ENCODE measurements around the gene GDPGP1. TPM values are rescaled to one million over a fixed set of nuclear protein-coding genes. Genes with fewer than 3 reads are reported as not detected.

Gene GDPGP1
- total and polyA plus RNA-seq, 2 of the 4 experiments (the other 2 are of a cell fraction) = 2.3 to 4.1 TPM

DNA sequence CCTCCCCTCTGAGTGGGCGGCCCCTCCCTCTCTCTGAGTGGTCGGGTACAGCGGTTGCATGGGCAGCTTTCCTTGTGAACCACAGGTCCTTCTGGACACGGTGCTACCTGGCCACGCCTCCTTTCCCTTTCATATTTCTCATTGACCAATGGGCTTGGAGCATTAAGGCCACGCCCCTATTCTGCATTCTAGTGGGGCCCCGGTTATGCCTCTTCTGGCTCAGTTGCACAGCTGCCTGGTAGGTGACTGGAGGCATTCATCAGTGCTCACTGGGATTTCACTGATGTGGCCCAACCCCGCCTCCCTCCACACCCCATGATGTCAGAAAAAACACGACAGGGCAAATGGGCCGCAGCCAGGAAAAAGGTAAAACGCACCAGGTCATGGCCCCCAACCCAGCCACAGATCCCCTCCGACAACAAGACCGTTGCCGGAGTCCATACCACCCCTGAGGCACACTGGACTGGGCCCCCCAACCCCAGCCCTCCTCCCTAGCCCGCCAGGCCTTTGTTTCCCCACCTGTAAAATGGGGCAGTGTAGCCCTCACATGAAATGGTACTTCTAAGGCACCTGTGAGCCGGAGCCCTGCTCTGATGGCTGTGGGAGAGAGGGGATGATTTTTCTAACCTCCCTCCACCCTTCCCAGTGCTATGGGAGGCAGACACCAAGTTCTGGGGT lies 57.8 kb downstream of the GDPGP1 start:
- H3K27ac ChIP-seq (ENCODE audit: insufficient read depth, low read length) = no peak overlapping the region
- POLR2A ChIA-PET (ENCODE audit: unreplicated experiment) = no interaction called here
- dilution Hi-C loops (cut with HindIII; ENCODE audit: low sequenced_read_pairs, unreplicated experiment) = no loop called here
- in situ Hi-C loops (cut with MboI; ENCODE audit: low sequenced_read_pairs) = no loop called here
- no peak for TF ChIP-seq RCOR1 (IDR thresholded peaks at IDR 0.05; ENCODE audit: insufficient replicate concordance, low read length)
- TF ChIP-seq RAD21 (IDR thresholded peaks at IDR 0.05; ENCODE audit: low read length) = no peak
- TF ChIP-seq FOS (IDR thresholded peaks at IDR 0.05; ENCODE audit: low read depth, low read length) = no peak
- no peak for TF ChIP-seq MXI1 (IDR thresholded peaks at IDR 0.05; ENCODE audit: borderline replicate concordance, low read depth, low read length)
- no peak for TF ChIP-seq ELK1 (IDR thresholded peaks at IDR 0.05; ENCODE audit: borderline replicate concordance, low read depth, low read length)
- no peak for TF ChIP-seq MAFK (IDR thresholded peaks at IDR 0.05; ENCODE audit: low read depth, low read length)
- TF ChIP-seq, protein P1, sequence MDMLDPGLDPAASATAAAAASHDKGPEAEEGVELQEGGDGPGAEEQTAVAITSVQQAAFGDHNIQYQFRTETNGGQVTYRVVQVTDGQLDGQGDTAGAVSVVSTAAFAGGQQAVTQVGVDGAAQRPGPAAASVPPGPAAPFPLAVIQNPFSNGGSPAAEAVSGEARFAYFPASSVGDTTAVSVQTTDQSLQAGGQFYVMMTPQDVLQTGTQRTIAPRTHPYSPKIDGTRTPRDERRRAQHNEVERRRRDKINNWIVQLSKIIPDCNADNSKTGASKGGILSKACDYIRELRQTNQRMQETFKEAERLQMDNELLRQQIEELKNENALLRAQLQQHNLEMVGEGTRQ (IDR thresholded peaks at IDR 0.05; ENCODE audit: low read depth, low read length) = no peak
- TF ChIP-seq SMC3 (IDR thresholded peaks at IDR 0.05; ENCODE audit: low read depth, low read length) = no peak
- no peak for TF ChIP-seq CEBPB (IDR thresholded peaks at IDR 0.05; ENCODE audit: low read depth, low read length)
- TF ChIP-seq NFE2L2 (IDR thresholded peaks at IDR 0.05; ENCODE audit: low read depth, low read length) = no peak
- no peak for TF ChIP-seq MAZ (IDR thresholded peaks at IDR 0.05; ENCODE audit: borderline replicate concordance, low read depth, low read length)
- no peak overlapping the region for H2BK15ac ChIP-seq (ENCODE audit: low read depth, low read length)
- no peak overlapping the region for H3K56ac ChIP-seq (ENCODE audit: extremely low read depth, insufficient read depth, low read length)
- H3K4ac ChIP-seq (ENCODE audit: low read depth, low read length) = no peak overlapping the region
- H2AK9ac ChIP-seq (replicated peaks; ENCODE audit: low read depth, low read length, poor library complexity) = no peak overlapping the region
- no peak overlapping the region for H2BK5ac ChIP-seq (ENCODE audit: low read depth, low read length, poor library complexity, severe bottlenecking)
- intact Hi-C loops (cut with micrococcal nuclease) = no loop called here
- BruUV-seq (replicated peaks) = no TSS peak
- peaks cover 2% of the 10 kb centered on the region; the same call in 1 of the 2 replicates for H3K4me1 ChIP-seq (ENCODE audit: control insufficient read depth, insufficient read depth, low read length)
- H3K14ac ChIP-seq (replicated peaks; ENCODE audit: low read depth, low read length) = no peak overlapping the region
- H3K9me1 ChIP-seq (ENCODE audit: insufficient read depth, low read length) = no peaks in the 10 kb centered on the region
- H3K4me2 ChIP-seq (ENCODE audit: low read depth, low read length) = no peak overlapping the region
- H3K18ac ChIP-seq (ENCODE audit: low read depth, low read length) = no peak overlapping the region
- CTCF ChIA-PET = no interaction called here
- H3K79me1 ChIP-seq (ENCODE audit: low read depth in 1 of 2, low read length in 2 of 2) = no peaks in the 10 kb centered on the region
- H2BK120ac ChIP-seq (ENCODE audit: low read depth, low read length) = no peak overlapping the region
- no peak overlapping the region for H4K5ac ChIP-seq (ENCODE audit: low read depth, low read length)
- H2AFZ ChIP-seq (replicated peaks; ENCODE audit: low read length, poor library complexity) = no peak overlapping the region
- no peak overlapping the region for H4K8ac ChIP-seq (ENCODE audit: low read depth in 2 of 2, low read length in 2 of 2)
- no peaks in the 10 kb centered on the region for H3K36me3 ChIP-seq (ENCODE audit: control insufficient read depth, insufficient read depth, low read length)
- 73% methylated on average over 5 of the region's 16 CpGs; no CpG with 5 or more reads in 1 of the 2 experiments for WGBS, 2 experiments (ENCODE audit: extremely low coverage in 2 of 2, insufficient read length in 1 of 2)
- DNase-seq (no peak), ATAC-seq (ENCODE audit: low read depth) (no peak)
- no peak overlapping the region for H2AK5ac ChIP-seq (ENCODE audit: low read depth, low read length)
- H3K27me3 ChIP-seq (ENCODE audit: control insufficient read depth, insufficient read depth, low read length) = no peaks in the 10 kb centered on the region; the same call in 1 of the 2 replicates
- H2BK20ac ChIP-seq (ENCODE audit: low read depth, low read length) = no peak overlapping the region
- no peaks in the 10 kb centered on the region for H4K20me1 ChIP-seq (ENCODE audit: insufficient read depth, low read length)
- no peak overlapping the region for H3K9ac ChIP-seq (ENCODE audit: low read depth, low read length)
- no peak overlapping the region for H4K91ac ChIP-seq (ENCODE audit: insufficient read depth, low read depth, low read length)
- no peaks in the 10 kb centered on the region for H3K9me3 ChIP-seq (ENCODE audit: control insufficient read depth, insufficient read depth, low read length)
- no peak overlapping the region for H3K23ac ChIP-seq (ENCODE audit: low read depth, low read length)
- H3K4me3 ChIP-seq (ENCODE audit: insufficient read depth, low read depth, low read length) = no peak overlapping the region
